OCI-LY3 (cell line): ENCODE results near the gene LILRB2.
"Not testable (repeated sequence)": the region's sequence is repeated elsewhere in the genome, so short reads cannot be mapped to it uniquely, and the experiment has no call there.

Experiments used
- EZH2phosphoT487 ChIP-seq: fragments of 200-600 bp; shearing (Covaris generic); IDR thresholded peaks from 2 replicates; pipeline ENCODE4 v1.6.1; 2018; ENCODE audit warnings: antibody characterized with exemption, mixed run types, low read depth
- TF ChIP-seq, protein P1 (sequence below): fragments of 200-600, 300-600 bp; sonication (generic); IDR thresholded peaks from 2 replicates; pipeline ENCODE4 v1.5.1; 2014; ENCODE audit warnings: antibody characterized with exemption, low read length, low read depth

DNA sequence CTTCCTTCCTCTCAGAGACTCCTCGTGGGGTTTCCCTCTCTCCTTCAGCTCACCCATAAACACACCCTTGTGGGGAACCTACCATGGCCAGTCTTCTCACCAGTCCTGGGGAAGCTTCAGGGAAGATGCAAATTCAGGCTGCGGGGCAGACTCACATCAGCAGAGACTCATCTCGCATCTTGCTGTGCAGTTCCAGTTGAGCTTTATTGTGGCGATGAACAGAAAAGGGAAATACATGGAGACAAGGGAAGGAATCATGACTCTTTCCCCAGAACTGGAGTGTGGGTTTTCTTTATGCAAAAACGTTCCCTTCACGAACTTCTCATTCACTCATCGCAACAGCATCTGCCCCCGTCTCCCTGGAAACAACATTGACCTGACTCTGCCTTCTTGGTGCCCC is 8.2 kb upstream of the LILRB2 start:
- TF ChIP-seq, protein P1, sequence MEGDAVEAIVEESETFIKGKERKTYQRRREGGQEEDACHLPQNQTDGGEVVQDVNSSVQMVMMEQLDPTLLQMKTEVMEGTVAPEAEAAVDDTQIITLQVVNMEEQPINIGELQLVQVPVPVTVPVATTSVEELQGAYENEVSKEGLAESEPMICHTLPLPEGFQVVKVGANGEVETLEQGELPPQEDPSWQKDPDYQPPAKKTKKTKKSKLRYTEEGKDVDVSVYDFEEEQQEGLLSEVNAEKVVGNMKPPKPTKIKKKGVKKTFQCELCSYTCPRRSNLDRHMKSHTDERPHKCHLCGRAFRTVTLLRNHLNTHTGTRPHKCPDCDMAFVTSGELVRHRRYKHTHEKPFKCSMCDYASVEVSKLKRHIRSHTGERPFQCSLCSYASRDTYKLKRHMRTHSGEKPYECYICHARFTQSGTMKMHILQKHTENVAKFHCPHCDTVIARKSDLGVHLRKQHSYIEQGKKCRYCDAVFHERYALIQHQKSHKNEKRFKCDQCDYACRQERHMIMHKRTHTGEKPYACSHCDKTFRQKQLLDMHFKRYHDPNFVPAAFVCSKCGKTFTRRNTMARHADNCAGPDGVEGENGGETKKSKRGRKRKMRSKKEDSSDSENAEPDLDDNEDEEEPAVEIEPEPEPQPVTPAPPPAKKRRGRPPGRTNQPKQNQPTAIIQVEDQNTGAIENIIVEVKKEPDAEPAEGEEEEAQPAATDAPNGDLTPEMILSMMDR, result not testable (repeated sequence)
- not testable (repeated sequence) for TF ChIP-seq EZH2phosphoT487
